DND-41 (cell line): ENCODE results near the gene ANAPC13.

ENCODE experiments used
- CTCF ChIP-seq: IDR thresholded peaks from 2 replicates; pipeline ENCODE4 v1.5.1; 2012; ENCODE audit warnings: borderline replicate concordance, low read length, moderate library complexity, mild to moderate bottlenecking; ENCODE audit not compliant: poor library complexity, severe bottlenecking; ENCODE audit errors: extremely low read depth
- EZH2 ChIP-seq: IDR thresholded peaks from 3 replicates; pipeline ENCODE4 v1.6.1; 2012; ENCODE audit warnings: borderline replicate concordance, low read depth, mild to moderate bottlenecking, moderate library complexity, low read length, inconsistent platforms; ENCODE audit not compliant: severe bottlenecking

- no peak for TF ChIP-seq CTCF
- TF ChIP-seq EZH2 = no peak
Observed at GRCh38 chr3:134430174-134430573, 55.6 kb downstream of the ANAPC13 start.
